HepG2 (cell line): Measurements from ENCODE around the gene CCDC142. TPM values are rescaled to one million over a fixed set of nuclear protein-coding genes. Genes with fewer than 3 reads are reported as not detected.
A peak's percentile ranks its signal among the peaks of the same experiment; 100 is the strongest.

Experiments
- CEBPG ChIP-seq: IDR thresholded peaks from 2 replicates; pipeline ENCODE4 v1.6.1; 2016
- DMAP1 ChIP-seq: IDR thresholded peaks from 2 replicates; pipeline ENCODE4 v1.6.1; 2016
- FOXA3 ChIP-seq: IDR thresholded peaks from 2 replicates; pipeline ENCODE4 v1.6.1; 2016; ENCODE audit warnings: missing genetic modification reagents, missing compliant biosample characterization
- FOXC1 ChIP-seq: sonication (generic); formaldehyde crosslinking; IDR thresholded peaks from 2 replicates; pipeline ENCODE4 v1.8.0; 2022; ENCODE audit warnings: mild to moderate bottlenecking, missing genetic modification reagents, borderline replicate concordance
- HDAC2 ChIP-seq: sonication (generic); formaldehyde crosslinking; IDR thresholded peaks from 2 replicates; pipeline ENCODE4 v1.4.0; 2020; ENCODE audit warnings: missing genetic modification reagents
- HNF4G ChIP-seq, 2 experiments: sonication (generic) in 1 of 2; formaldehyde crosslinking in 1 of 2; IDR thresholded peaks; 2 replicates each; pipeline versions ENCODE4 v1.4.0 to v1.6.1; 2011 to 2020; ENCODE audit warnings: borderline replicate concordance in 2 of 2, low read depth in 2 of 2, mild to moderate bottlenecking in 2 of 2, low read length in 1 of 2, missing genetic modification reagents in 1 of 2, moderate library complexity in 1 of 2
- HOXD1 ChIP-seq: sonication (generic); formaldehyde crosslinking; IDR thresholded peaks from 2 replicates; pipeline ENCODE4 v1.5.0; 2020; ENCODE audit warnings: missing genetic modification reagents
- KMT2B ChIP-seq: IDR thresholded peaks from 2 replicates; pipeline ENCODE4 v1.6.1; 2016; ENCODE audit warnings: missing genetic modification reagents, missing compliant biosample characterization
- MED1 ChIP-seq: sonication (generic); formaldehyde crosslinking; IDR thresholded peaks from 2 replicates; pipeline ENCODE4 v1.4.0; 2020; ENCODE audit warnings: missing genetic modification reagents
- MED8 ChIP-seq: sonication (generic); formaldehyde crosslinking; IDR thresholded peaks from 2 replicates; pipeline ENCODE4 v1.8.1; 2023; ENCODE audit warnings: mild to moderate bottlenecking, missing genetic modification reagents; ENCODE audit not compliant: insufficient replicate concordance
- NPAS2 ChIP-seq: sonication (generic); formaldehyde crosslinking; IDR thresholded peaks from 2 replicates; pipeline ENCODE4 v1.8.0; 2022; ENCODE audit warnings: mild to moderate bottlenecking, missing genetic modification reagents, borderline replicate concordance
- POLR2AphosphoS5 ChIP-seq: IDR thresholded peaks from 2 replicates; pipeline ENCODE4 v1.6.1; 2012; ENCODE audit warnings: low read depth, low read length
- RFXANK ChIP-seq: IDR thresholded peaks from 2 replicates; pipeline ENCODE4 v1.6.1; 2016
- RXRA ChIP-seq: sonication (generic); formaldehyde crosslinking; IDR thresholded peaks from 2 replicates; pipeline ENCODE4 v1.5.1; 2020; ENCODE audit warnings: missing genetic modification reagents
- SALL1 ChIP-seq: sonication (generic); formaldehyde crosslinking; IDR thresholded peaks from 2 replicates; pipeline ENCODE4 v1.8.0; 2022; ENCODE audit warnings: mild to moderate bottlenecking, missing genetic modification reagents
- SNRNP70 ChIP-seq: fragments of 200-400 bp; formaldehyde crosslinking; IDR thresholded peaks from 2 replicates; pipeline ENCODE4 v1.6.1; 2017; ENCODE audit warnings: mild to moderate bottlenecking, low read depth, low read length, moderate library complexity
- SSRP1 ChIP-seq: IDR thresholded peaks from 2 replicates; pipeline ENCODE4 v1.6.1; 2016; ENCODE audit warnings: control low read depth
- STAG1 ChIP-seq: sonication (generic); formaldehyde crosslinking; IDR thresholded peaks from 2 replicates; pipeline ENCODE4 v1.4.0; 2020; ENCODE audit warnings: missing genetic modification reagents
- STAT5B ChIP-seq: sonication (generic); formaldehyde crosslinking; IDR thresholded peaks from 2 replicates; pipeline ENCODE4 v1.4.0; 2020; ENCODE audit warnings: missing genetic modification reagents
- TMF1 ChIP-seq: sonication (generic); formaldehyde crosslinking; IDR thresholded peaks from 2 replicates; pipeline ENCODE4 v1.8.1; 2022; ENCODE audit warnings: low read depth, missing genetic modification reagents
- XRCC5 ChIP-seq: fragments of 200-400 bp; formaldehyde crosslinking; optimal IDR thresholded peaks from 2 replicates; pipeline ENCODE3; 2017; ENCODE audit warnings: mild to moderate bottlenecking, low read length
- ZBTB7A ChIP-seq: sonication (generic); formaldehyde crosslinking; IDR thresholded peaks from 2 replicates; pipeline ENCODE4 v1.8.0; 2022; ENCODE audit warnings: mild to moderate bottlenecking, missing genetic modification reagents
- ZMYM4 ChIP-seq: sonication (generic); formaldehyde crosslinking; IDR thresholded peaks from 2 replicates; pipeline ENCODE4 v1.8.1; 2023; ENCODE audit warnings: mild to moderate bottlenecking, missing genetic modification reagents
- ZNF264 ChIP-seq: sonication (generic); formaldehyde crosslinking; IDR thresholded peaks from 2 replicates; pipeline ENCODE4 v1.4.0; 2020; ENCODE audit warnings: missing genetic modification reagents
- ZNF30 ChIP-seq: sonication (generic); formaldehyde crosslinking; IDR thresholded peaks from 2 replicates; pipeline ENCODE4 v1.5.0; 2020; ENCODE audit warnings: mild to moderate bottlenecking, missing genetic modification reagents
- ZNF367 ChIP-seq: sonication (generic); formaldehyde crosslinking; IDR thresholded peaks from 2 replicates; pipeline ENCODE4 v1.4.0; 2020; ENCODE audit warnings: missing genetic modification reagents, borderline replicate concordance
- ZNF460 ChIP-seq: sonication (generic); formaldehyde crosslinking; IDR thresholded peaks from 2 replicates; pipeline ENCODE4 v1.5.1; 2020; ENCODE audit warnings: missing genetic modification reagents, mild to moderate bottlenecking, borderline replicate concordance
- ZNF780A ChIP-seq: sonication (generic); formaldehyde crosslinking; IDR thresholded peaks from 2 replicates; pipeline ENCODE4 v1.8.0; 2022; ENCODE audit warnings: mild to moderate bottlenecking, missing genetic modification reagents, moderate library complexity
- ZNF839 ChIP-seq: sonication (generic); formaldehyde crosslinking; IDR thresholded peaks from 2 replicates; pipeline ENCODE4 v1.4.0; 2020; ENCODE audit warnings: missing genetic modification reagents, mild to moderate bottlenecking, borderline replicate concordance
- polyA plus RNA-seq, 8 experiments: library from polyadenylated mRNA; depleted of rRNA in 3 of 8; stranded (reverse) in 7 of 8; unstranded in 1 of 8; fragments of >200 nt; fragmentation: Illumina TruSeq in 4 of 8; extraction: Trizol in 4 of 8; gene quantifications; 2 replicates each; pipeline versions ENCODE4 v1.2.1 to v1.2.3, GENCODE V29; 2011 to 2016; ENCODE audit warnings: low read depth in 4 of 8, missing spikeins in 1 of 8, mixed read lengths in 1 of 8; ENCODE audit not compliant: insufficient read depth in 1 of 8
- total RNA-seq, 5 experiments: library from RNA; depleted of rRNA; stranded (reverse); fragments of >200 nt; fragmentation: Illumina TruSeq; extraction: Trizol; gene quantifications; 2 replicates each; pipeline ENCODE4 v1.2.3, GENCODE V29; 2016; ENCODE audit warnings: low read depth in 1 of 5
- TF ChIP-seq, protein P1 (sequence below): sonication (generic); formaldehyde crosslinking; IDR thresholded peaks from 2 replicates; pipeline ENCODE4 v1.5.1; 2020; ENCODE audit warnings: mild to moderate bottlenecking, missing genetic modification reagents, moderate library complexity
- TF ChIP-seq, protein P2 (sequence below): sonication (generic); formaldehyde crosslinking; IDR thresholded peaks from 2 replicates; pipeline ENCODE4 v1.4.0; 2020; ENCODE audit warnings: missing genetic modification reagents
- TF ChIP-seq, protein P3 (sequence below): IDR thresholded peaks from 2 replicates; pipeline ENCODE4 v1.6.1; 2016; ENCODE audit warnings: missing compliant biosample characterization, missing genetic modification reagents, borderline replicate concordance

The CCDC142 gene
- total and polyA plus RNA-seq, 2 of the 13 experiments (the other 11 are each of a cell fraction or from before 2014, with no cell fraction given): 14.7 to 30.4 TPM

DNA sequence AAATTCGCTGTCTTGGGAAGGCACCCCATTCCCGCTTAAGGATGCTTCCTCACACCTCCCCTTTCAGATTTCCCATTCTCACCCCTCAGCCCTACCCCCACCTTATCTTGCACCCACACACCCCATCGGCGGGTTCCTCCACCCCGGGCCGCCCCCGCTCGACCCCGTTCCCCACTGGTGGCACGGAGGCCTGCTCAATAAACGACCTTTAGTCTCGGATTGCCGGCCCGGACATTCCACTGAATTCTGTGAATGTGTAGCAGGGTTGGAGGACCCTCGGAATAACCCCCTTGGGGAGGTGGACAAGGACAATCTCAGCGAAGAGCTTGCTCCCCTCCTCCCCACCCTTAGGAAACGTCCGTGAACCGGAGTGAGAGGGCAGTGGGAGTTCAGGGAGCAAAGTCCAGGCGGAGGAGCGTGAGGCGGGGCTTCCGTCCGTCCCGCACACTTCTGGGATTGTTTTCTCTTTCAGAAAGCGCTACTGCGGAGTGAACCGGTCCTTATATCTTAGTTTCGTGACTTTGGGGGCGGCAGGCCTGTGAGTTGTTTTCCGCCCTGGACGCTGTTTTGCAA is 19.4 kb upstream of the CCDC142 start (continued):
- TF ChIP-seq FOXA3 (CRISPR knock-in tag) (peak; percentile 73), ZNF460 (CRISPR knock-in tag) (no peak), SNRNP70 (no peak), XRCC5 (peak; percentile 83), STAT5B (CRISPR knock-in tag) (no peak; the same call in 1 of the 2 replicates), FOXC1 (CRISPR knock-in tag) (peak; percentile 40; the same call in 1 of the 2 replicates), ZNF780A (peak; percentile 70; the same call in 1 of the 2 replicates), ZNF839 (no peak), STAG1 (CRISPR knock-in tag) (peak; percentile 16; the same call in 1 of the 2 replicates), ZNF30 (CRISPR knock-in tag) (no peak), RFXANK (CRISPR knock-in tag) (peak; percentile 20; the same call in 1 of the 2 replicates), ZNF264 (CRISPR knock-in tag) (peak; percentile 40; the same call in 1 of the 2 replicates), SSRP1 (CRISPR knock-in tag) (0 out of 2 replicates have a peak, but pooled peaks have one; percentile 6), NPAS2 (CRISPR knock-in tag) (no peak), ZBTB7A (CRISPR knock-in tag) (peak; percentile 42; the same call in 1 of the 2 replicates), RXRA (CRISPR knock-in tag) (peak; percentile 100), HOXD1 (CRISPR knock-in tag) (no peak), MED1 (CRISPR knock-in tag) (peak; percentile 87), CEBPG (CRISPR knock-in tag) (peak; percentile 55), DMAP1 (CRISPR knock-in tag) (peak; percentile 87), HDAC2 (CRISPR knock-in tag) (peak; percentile 89), KMT2B (CRISPR knock-in tag) (no peak), SALL1 (peak; percentile 79), MED8 (CRISPR knock-in tag) (no peak), ZMYM4 (CRISPR knock-in tag) (no peak), POLR2AphosphoS5 (peak; percentile 86), TMF1 (0 out of 2 replicates have a peak, but pooled peaks have one; percentile 1), HNF4G (IDR thresholded peaks at IDR 0.05; ENCODE audit: borderline replicate concordance, low read depth, low read length) (peak; percentile 98), HNF4G (CRISPR knock-in tag; IDR thresholded peaks at IDR 0.05; ENCODE audit: borderline replicate concordance, low read depth) (peak; percentile 99), ZNF367 (no peak)
- TF ChIP-seq, protein P1, sequence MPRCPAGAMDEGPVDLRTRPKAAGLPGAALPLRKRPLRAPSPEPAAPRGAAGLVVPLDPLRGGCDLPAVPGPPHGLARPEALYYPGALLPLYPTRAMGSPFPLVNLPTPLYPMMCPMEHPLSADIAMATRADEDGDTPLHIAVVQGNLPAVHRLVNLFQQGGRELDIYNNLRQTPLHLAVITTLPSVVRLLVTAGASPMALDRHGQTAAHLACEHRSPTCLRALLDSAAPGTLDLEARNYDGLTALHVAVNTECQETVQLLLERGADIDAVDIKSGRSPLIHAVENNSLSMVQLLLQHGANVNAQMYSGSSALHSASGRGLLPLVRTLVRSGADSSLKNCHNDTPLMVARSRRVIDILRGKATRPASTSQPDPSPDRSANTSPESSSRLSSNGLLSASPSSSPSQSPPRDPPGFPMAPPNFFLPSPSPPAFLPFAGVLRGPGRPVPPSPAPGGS (CRISPR knock-in tag): 0 out of 2 replicates have a peak, but pooled peaks have one; percentile 21
- TF ChIP-seq, protein P2, sequence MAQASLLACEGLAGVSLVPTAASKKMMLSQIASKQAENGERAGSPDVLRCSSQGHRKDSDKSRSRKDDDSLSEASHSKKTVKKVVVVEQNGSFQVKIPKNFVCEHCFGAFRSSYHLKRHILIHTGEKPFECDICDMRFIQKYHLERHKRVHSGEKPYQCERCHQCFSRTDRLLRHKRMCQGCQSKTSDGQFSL (CRISPR knock-in tag): 0 out of 2 replicates have a peak, but pooled peaks have one; percentile 42
- TF ChIP-seq, protein P3, sequence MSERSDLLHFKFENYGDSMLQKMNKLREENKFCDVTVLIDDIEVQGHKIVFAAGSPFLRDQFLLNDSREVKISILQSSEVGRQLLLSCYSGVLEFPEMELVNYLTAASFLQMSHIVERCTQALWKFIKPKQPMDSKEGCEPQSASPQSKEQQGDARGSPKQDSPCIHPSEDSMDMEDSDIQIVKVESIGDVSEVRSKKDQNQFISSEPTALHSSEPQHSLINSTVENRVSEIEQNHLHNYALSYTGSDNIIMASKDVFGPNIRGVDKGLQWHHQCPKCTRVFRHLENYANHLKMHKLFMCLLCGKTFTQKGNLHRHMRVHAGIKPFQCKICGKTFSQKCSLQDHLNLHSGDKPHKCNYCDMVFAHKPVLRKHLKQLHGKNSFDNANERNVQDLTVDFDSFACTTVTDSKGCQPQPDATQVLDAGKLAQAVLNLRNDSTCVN (CRISPR knock-in tag): peak; percentile 18; the same call in 1 of the 2 replicates
